IMR-90 (cell line): Measurements from ENCODE around the gene AANAT.

Experiments
- CEBPB ChIP-seq: IDR thresholded peaks from 2 replicates; pipeline ENCODE4 v1.6.1; 2012; ENCODE audit warnings: low read depth, low read length, improper control_type of control experiment
- CTCF ChIP-seq: conservative IDR thresholded peaks from 2 replicates; pipeline ENCODE4 v1.5.1; 2012; ENCODE audit warnings: mild to moderate bottlenecking, low read depth, low read length, improper control_type of control experiment

GRCh38 chr17:76512366-76513305 lies 45.2 kb downstream of the AANAT start:
- TF ChIP-seq CTCF (no peak), CEBPB (no peak)
